Adrenal gland (tissue), 12 donors: ENCODE data around the gene ADORA2A. TPM values are rescaled to one million over a fixed set of nuclear protein-coding genes. Genes with fewer than 3 reads are reported as not detected.

Experiments used
- DNase-seq, 7 donors: peaks; one replicate each; pipeline ENCODE4 v3.0.0-alpha.2; 2019 to 2020
- H3K27ac ChIP-seq, 5 donors: fragments of 200-600 bp; sonication (generic) in 4 of 5; 1 replicate in 3 of 5; 2 replicates in 2 of 5; pipeline versions ENCODE4 v1.5.1 to v1.8.0; 2016 to 2020; ENCODE audit warnings: mild to moderate bottlenecking in 1 of 5
- H3K27me3 ChIP-seq: fragments of 200-600 bp; 2 replicates; pipeline ENCODE4 v1.8.0; 2021
- H3K36me3 ChIP-seq, 2 donors: fragments of 200-600 bp; replicated peaks in 1 of 2; 1 replicate in 1 of 2; 2 replicates in 1 of 2; pipeline versions ENCODE4 v1.5.1 to v1.8.0; 2018 to 2022
- H3K4me1 ChIP-seq, 2 donors: fragments of 200-600 bp; replicated peaks in 1 of 2; 1 replicate in 1 of 2; 2 replicates in 1 of 2; pipeline versions ENCODE4 v1.5.1 to v1.8.0; 2018 to 2021
- H3K4me3 ChIP-seq, 4 donors: fragments of 200-600 bp; sonication (generic) in 3 of 4; one replicate each; pipeline ENCODE4 v1.5.1; 2016 to 2018
- H3K9me3 ChIP-seq, 3 donors: fragments of 200-600 bp; sonication (generic) in 1 of 3; replicated peaks in 1 of 3; 1 replicate in 2 of 3; 2 replicates in 1 of 3; pipeline versions ENCODE4 v1.5.1 to v1.8.0; 2016 to 2021
- POLR2A ChIP-seq, 2 donors: fragments of 450-650 bp; IDR thresholded peaks; one replicate each; pipeline ENCODE4 v1.6.1; 2017; ENCODE audit warnings: antibody characterized with exemption in 2 of 2, mild to moderate bottlenecking in 2 of 2, moderate library complexity in 1 of 2
- WGBS, 4 donors: extraction: QIAGEN DNeasy Blood & Tissue Kit in 2 of 4; methylation state at CpG; one replicate each; pipeline versions ENCODE4 v1.1.5 to v1.1.7; 2013 to 2017; 5-methylcytosine and 5-hydroxymethylcytosine counted together
- intact Hi-C, 2 donors: fragments of 100-400 bp; cut with DNase I; formaldehyde crosslinking; loops; one replicate each; pipeline versions ENCODE4 v1.14.1 to v1.15.0; 2022 to 2023
- polyA plus RNA-seq, 3 donors: library from polyadenylated mRNA; stranded (reverse); fragments of 200-250 nt in 2 of 3; fragments of 350-450 nt in 1 of 3; fragmentation: Illumina TruSeq in 1 of 3; extraction: RNeasy Lipid Tissue Mini Kit (QIAGEN cat#74804) in 1 of 3; gene quantifications; one replicate each; pipeline ENCODE4 v1.2.3, GENCODE V29; 2013 to 2014
- total RNA-seq, 9 donors: library from RNA; depleted of rRNA in 4 of 9; stranded (reverse); fragments of >200 nt in 4 of 9; fragments of 120-200 nt in 1 of 9; fragmentation: NEBNext Ultra II Directional in 1 of 9; extraction: Animal tissue kit (Norgen Biotek cat#: 25700) in 1 of 9; gene quantifications; one replicate each; pipeline versions ENCODE4 v1.1.0 to v1.2.4, GENCODE V29; 2013 to 2023
- TF ChIP-seq, protein P1 (sequence below), 6 experiments: fragments of 450-650 bp in 4 of 6; fragments of 200-600 bp in 2 of 6; sonication (generic) in 1 of 6; IDR thresholded peaks; 1 replicate in 5 of 6; 2 replicates in 1 of 6; pipeline versions ENCODE4 v1.5.1 to v1.8.0; 2016 to 2021; ENCODE audit warnings: antibody characterized with exemption in 6 of 6, mild to moderate bottlenecking in 2 of 6, moderate library complexity in 1 of 6
- donor health status: healthy with polysubstance abuse.
- donor health status: Bipolar disorder and iron deficiency.
- donor health status: DM: yes; HTN: yes; CAD: no.
- donor health status: DM: no; HTN: no; CAD: no.
- donor health status: DM: no; HTN: no; CAD: no.
- donor health status: DM: yes; HTN: yes; CAD: no.

The ADORA2A gene
- total and polyA plus RNA-seq, 12 donors, result 2.9 to 16.4 (median 6.5) TPM

DNA sequence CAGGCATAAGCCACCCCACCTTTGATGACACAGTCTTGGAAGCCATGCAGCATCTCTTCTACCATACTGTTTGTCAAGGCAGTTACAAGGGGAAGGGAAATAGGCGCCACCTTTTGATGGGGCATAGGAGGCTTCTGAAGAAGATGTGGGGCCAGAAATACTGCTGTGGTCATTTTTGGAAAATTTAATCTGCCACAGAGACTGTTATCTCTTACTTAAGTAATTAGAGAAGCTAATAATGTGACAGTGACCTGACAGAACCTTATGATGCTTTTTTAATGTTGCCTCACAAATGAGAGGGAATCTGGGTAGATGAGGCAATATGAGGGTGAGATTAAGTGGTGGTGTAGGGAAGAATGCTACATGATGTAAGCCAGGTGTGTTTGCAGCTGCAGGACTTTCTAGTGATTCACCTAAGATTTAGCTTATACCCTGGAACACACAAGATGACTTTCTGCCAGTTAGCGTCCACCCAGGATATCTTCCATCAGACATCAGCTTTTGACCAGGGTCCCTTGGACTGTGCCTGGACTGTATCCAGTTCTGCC is 34.3 kb upstream of the ADORA2A start:
- no peak for DNase-seq
- Histone ChIP-seq H3K27me3 (no peaks in the 10 kb centered on the region), H3K27ac (peak overlapping the region in 2 of 5 donors; percentile 69 to 88), H3K4me3 (no peak overlapping the region), H3K36me3 (peaks cover 0 to 14% of the 10 kb centered on the region in 2 donors), H3K4me1 (peaks cover 24 to 41% of the 10 kb centered on the region in 2 donors), H3K9me3 (no peaks in the 10 kb centered on the region)
- TF ChIP-seq, protein P1, sequence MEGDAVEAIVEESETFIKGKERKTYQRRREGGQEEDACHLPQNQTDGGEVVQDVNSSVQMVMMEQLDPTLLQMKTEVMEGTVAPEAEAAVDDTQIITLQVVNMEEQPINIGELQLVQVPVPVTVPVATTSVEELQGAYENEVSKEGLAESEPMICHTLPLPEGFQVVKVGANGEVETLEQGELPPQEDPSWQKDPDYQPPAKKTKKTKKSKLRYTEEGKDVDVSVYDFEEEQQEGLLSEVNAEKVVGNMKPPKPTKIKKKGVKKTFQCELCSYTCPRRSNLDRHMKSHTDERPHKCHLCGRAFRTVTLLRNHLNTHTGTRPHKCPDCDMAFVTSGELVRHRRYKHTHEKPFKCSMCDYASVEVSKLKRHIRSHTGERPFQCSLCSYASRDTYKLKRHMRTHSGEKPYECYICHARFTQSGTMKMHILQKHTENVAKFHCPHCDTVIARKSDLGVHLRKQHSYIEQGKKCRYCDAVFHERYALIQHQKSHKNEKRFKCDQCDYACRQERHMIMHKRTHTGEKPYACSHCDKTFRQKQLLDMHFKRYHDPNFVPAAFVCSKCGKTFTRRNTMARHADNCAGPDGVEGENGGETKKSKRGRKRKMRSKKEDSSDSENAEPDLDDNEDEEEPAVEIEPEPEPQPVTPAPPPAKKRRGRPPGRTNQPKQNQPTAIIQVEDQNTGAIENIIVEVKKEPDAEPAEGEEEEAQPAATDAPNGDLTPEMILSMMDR (IDR thresholded peaks at IDR 0.05), result no peak
- TF ChIP-seq POLR2A (IDR thresholded peaks at IDR 0.05), result no peak
- intact Hi-C loops, result no loop called here
- WGBS, 4 donors, result 96 to 100% (median 97%) methylated on average over 2 of the region's 2 CpGs

DNA sequence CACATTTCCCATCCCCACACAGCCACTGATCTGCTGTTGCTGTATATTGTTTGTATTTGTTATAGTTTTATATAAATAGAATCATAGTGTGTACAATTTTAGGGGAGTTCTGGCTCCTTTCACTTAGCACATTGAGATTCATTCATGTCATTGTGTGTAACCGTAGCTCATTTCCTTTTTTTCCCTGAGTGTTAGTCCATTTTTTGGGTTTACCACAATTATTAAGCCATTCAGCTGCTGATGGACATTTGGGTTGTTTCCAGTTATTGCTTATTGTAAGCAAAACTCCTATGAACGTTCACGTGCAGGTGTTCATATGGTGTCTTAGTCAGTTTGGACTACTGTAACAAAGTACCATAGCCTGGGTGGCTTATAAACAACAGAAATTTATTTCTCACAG is 33.6 kb upstream of the ADORA2A start:
- H3K4me3 ChIP-seq, result no peak overlapping the region
- H3K4me1 ChIP-seq, result peaks cover 31 to 48% of the 10 kb centered on the region in 2 donors
- no peak overlapping the region for H3K27ac ChIP-seq
- intact Hi-C loops, result no loop called here
- no peak for DNase-seq
- TF ChIP-seq, protein P1 (IDR thresholded peaks at IDR 0.05), result no peak
- TF ChIP-seq POLR2A (IDR thresholded peaks at IDR 0.05), result no peak
- 82 to 89% (median 87%) methylated on average over 3 of the region's 3 CpGs for WGBS, 4 donors
- H3K36me3 ChIP-seq, result peaks cover 0 to 14% of the 10 kb centered on the region in 2 donors
- H3K9me3 ChIP-seq, result no peaks in the 10 kb centered on the region
- H3K27me3 ChIP-seq, result no peaks in the 10 kb centered on the region

DNA sequence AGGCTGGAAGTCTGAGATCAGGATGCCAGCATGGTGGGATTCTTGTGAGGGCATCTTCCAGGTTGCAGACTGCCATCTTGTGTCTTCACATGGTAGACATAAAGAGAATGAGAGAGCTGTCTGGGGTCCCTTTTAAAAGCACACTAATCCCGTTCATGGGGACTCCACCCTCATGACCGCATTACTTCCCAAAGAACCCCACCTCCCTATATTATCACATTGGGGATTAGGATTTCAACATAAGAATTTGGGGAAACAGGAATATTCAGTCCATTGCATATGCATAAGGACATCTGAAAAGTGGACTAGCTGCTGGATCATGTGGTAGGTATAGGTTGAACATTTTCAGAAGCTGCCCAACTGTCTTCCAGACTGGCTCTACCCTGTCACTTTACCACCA is 33.1 kb upstream of the ADORA2A start:
- H3K4me3 ChIP-seq, result no peak overlapping the region
- 89 to 100% (median 99%) methylated on average over 1 to 2 of the region's 2 CpGs for WGBS, 4 donors
- intact Hi-C loops, result no loop called here
- no peak overlapping the region for H3K27ac ChIP-seq
- peaks cover 31 to 48% of the 10 kb centered on the region in 2 donors for H3K4me1 ChIP-seq
- no peaks in the 10 kb centered on the region for H3K27me3 ChIP-seq
- TF ChIP-seq, protein P1 (IDR thresholded peaks at IDR 0.05), result no peak
- no peak for TF ChIP-seq POLR2A (IDR thresholded peaks at IDR 0.05)
- DNase-seq, result no peak
- no peaks in the 10 kb centered on the region for H3K9me3 ChIP-seq
- peaks cover 0 to 14% of the 10 kb centered on the region in 2 donors for H3K36me3 ChIP-seq

DNA sequence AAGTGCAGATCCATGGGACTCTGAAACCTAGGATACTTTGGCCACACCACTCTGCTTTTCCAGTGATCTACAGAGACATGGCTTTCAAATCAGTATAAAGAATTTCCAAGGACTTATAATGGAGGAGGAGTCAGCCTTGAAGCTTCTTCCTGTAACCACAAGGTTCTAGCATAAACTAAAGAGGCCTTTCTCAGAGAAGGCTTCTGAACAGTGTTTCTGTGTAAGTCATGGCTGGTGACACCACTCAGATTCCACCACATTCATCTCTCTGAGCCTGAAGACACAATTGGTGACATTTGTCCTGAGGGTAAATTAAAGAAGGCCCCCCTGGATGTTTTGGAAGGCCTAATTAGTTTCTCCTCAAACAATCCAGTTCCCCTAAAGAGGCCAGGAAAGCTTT is 29.0 kb upstream of the ADORA2A start:
- no peaks in the 10 kb centered on the region for H3K27me3 ChIP-seq
- no peaks in the 10 kb centered on the region for H3K9me3 ChIP-seq
- peaks cover 0 to 14% of the 10 kb centered on the region in 2 donors for H3K36me3 ChIP-seq
- peak overlapping the region in 3 of 5 donors; percentile 40 to 58 (median 46) for H3K27ac ChIP-seq
- H3K4me3 ChIP-seq, result no peak overlapping the region
- H3K4me1 ChIP-seq, result peaks cover 23 to 43% of the 10 kb centered on the region in 2 donors
- TF ChIP-seq POLR2A (IDR thresholded peaks at IDR 0.05), result no peak
- TF ChIP-seq, protein P1 (IDR thresholded peaks at IDR 0.05), result no peak
- DNase-seq, result no peak
- intact Hi-C loops, result no loop called here
